ENCODE results near the gene SPATA2L. TPM values are rescaled to one million over a fixed set of nuclear protein-coding genes. Genes with fewer than 3 reads are reported as not detected.

Gene SPATA2L
- total RNA-seq, 1 donor from 2014 or later = 7.6 TPM

DNA sequence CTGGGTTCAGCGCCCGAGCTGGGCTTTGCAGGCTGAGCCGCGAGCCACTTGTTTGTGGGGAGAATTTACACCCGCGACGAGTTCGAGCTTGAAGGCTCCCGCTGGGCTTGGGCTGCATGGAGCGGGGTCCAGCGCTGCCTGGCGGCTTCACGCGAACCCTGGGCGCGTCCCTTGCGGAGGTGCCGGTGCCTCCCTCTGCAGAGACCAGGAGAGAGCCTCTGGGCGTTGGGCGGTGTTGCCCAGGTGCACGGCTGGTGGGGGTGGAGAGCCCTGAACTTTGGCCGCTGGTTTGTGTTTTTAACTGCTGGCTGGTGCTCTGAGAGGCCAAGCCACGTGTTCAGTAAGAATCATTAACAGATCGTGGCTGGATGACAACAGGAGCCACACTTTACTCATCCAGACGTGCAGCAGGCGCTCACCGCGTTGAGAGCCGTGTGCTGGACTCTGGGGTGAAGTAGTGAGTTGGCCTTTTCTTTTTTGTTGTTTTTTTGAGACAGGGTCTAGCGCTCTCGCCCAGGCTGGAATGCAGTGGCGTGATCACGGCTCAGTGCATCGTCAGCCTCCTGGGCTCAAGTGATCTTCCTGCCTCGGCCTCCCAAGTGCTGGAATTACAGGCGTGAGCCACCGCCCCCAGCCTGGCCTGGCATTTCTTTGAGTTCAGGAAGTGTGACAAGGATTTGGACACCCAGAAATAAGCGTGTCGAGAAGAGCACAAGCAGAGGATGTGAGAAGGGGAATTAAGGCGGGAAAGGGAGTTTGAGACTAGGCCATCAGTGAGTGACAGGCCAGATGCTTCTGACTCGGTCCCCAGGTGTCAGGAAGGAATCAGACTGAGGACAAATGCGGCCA lies 14.2 kb downstream of the SPATA2L start:
- Histone ChIP-seq H3K36me3 (peaks cover 1% of the 10 kb centered on the region), H3K9me3 (ENCODE audit: low read depth) (no peaks in the 10 kb centered on the region), H3K9ac (peak overlapping the region; percentile 33), H3K27me3 (no peaks in the 10 kb centered on the region), H4K20me1 (ENCODE audit: low read depth) (no peaks in the 10 kb centered on the region), H3K4me3 (peak overlapping the region; percentile 65), H2AFZ (replicated peaks) (peak overlapping the region; percentile 94), H3K27ac (no peak overlapping the region), H3K4me2 (peak overlapping the region; percentile 77), H3F3A (ENCODE audit: low read depth) (peaks cover 7% of the 10 kb centered on the region), H3K79me2 (ENCODE audit: low read depth) (peaks cover 31% of the 10 kb centered on the region), H3K4me1 (peaks cover 5% of the 10 kb centered on the region)
- H3K4me1 Mint-ChIP-seq = peaks cover 14% of the 10 kb centered on the region
- TF ChIP-seq EZH2 (IDR thresholded peaks at IDR 0.05) (no peak), EZH2phosphoT487 (IDR thresholded peaks at IDR 0.05) (no peak)
- TF ChIP-seq, protein P1, sequence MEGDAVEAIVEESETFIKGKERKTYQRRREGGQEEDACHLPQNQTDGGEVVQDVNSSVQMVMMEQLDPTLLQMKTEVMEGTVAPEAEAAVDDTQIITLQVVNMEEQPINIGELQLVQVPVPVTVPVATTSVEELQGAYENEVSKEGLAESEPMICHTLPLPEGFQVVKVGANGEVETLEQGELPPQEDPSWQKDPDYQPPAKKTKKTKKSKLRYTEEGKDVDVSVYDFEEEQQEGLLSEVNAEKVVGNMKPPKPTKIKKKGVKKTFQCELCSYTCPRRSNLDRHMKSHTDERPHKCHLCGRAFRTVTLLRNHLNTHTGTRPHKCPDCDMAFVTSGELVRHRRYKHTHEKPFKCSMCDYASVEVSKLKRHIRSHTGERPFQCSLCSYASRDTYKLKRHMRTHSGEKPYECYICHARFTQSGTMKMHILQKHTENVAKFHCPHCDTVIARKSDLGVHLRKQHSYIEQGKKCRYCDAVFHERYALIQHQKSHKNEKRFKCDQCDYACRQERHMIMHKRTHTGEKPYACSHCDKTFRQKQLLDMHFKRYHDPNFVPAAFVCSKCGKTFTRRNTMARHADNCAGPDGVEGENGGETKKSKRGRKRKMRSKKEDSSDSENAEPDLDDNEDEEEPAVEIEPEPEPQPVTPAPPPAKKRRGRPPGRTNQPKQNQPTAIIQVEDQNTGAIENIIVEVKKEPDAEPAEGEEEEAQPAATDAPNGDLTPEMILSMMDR (IDR thresholded peaks at IDR 0.05) = no peak
- peak overlapping the region; percentile 92 for H3K4me3 Mint-ChIP-seq
- peaks cover 14% of the 10 kb centered on the region for H3K9me3 Mint-ChIP-seq
- H3K27me3 Mint-ChIP-seq (ENCODE audit: insufficient read depth, low read depth) = peaks cover 16% of the 10 kb centered on the region
- DNase-seq (ENCODE audit: low spot score) = peak; percentile 48
- peak overlapping the region; percentile 88 for H3K27ac Mint-ChIP-seq
- H3K36me3 Mint-ChIP-seq = peaks cover 39% of the 10 kb centered on the region

DNA sequence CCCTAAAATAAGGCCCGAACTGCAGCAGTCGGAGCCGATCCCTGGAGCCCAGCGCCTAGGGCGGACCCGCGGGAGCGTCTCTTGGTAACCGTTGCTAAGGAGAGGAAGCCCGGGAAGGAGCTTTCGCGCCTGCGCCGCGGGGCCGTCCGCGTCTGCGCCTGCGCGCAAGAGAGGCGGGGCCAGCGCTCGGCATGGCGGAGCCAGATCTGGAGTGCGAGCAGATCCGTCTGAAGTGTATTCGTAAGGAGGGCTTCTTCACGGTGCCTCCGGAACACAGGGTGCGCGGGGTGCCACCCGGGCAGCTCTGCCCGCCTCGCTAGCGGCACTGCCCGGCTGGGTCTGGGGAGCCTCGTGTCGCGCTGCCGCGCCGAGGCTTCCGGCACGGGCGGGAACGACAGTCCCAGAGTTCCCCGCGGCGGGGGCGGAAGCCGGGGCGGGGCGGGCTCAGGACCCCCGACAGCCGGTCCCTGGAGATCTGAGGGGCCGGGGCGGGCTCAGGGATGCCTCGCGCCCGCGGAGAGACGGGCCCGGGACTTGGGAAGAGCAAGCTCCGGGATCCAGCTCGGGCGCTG lies 14.9 kb downstream of the SPATA2L start, which contains the start of gene CDK10:
TSS of gene CDK10 (plus strand) at position 170 of the 572 bp plus-strand sequence. CDS start at position 192, 22 bp downstream.
- no peak within 1 kb of the TSS for H3K27ac ChIP-seq
- no peaks in the 10 kb centered on the region for H3K27me3 ChIP-seq
- no peaks in the 10 kb centered on the region for H3K9me3 ChIP-seq (ENCODE audit: low read depth)
- peaks cover 31% of the 10 kb centered on the region for H3K79me2 ChIP-seq (ENCODE audit: low read depth)
- Mint-ChIP-seq H3K4me1 (peaks cover 14% of the 10 kb centered on the region), H3K36me3 (peaks cover 45% of the 10 kb centered on the region), H3K27ac (peak within 1 kb of the TSS; percentile 88), H3K4me3 (peak within 1 kb of the TSS; percentile 92), H3K9me3 (peaks cover 20% of the 10 kb centered on the region), H3K27me3 (ENCODE audit: insufficient read depth, low read depth) (peaks cover 14% of the 10 kb centered on the region)
- peaks cover 7% of the 10 kb centered on the region for H3F3A ChIP-seq (ENCODE audit: low read depth)
- no peaks in the 10 kb centered on the region for H4K20me1 ChIP-seq (ENCODE audit: low read depth)
- peak within 1 kb of the TSS; percentile 94 for H2AFZ ChIP-seq (replicated peaks)
- H3K9ac ChIP-seq = peak within 1 kb of the TSS; percentile 33
- peaks cover 7% of the 10 kb centered on the region for H3K36me3 ChIP-seq
- peaks cover 5% of the 10 kb centered on the region for H3K4me1 ChIP-seq
- peak within 1 kb of the TSS; percentile 65 for H3K4me3 ChIP-seq
- peak within 1 kb of the TSS; percentile 77 for H3K4me2 ChIP-seq
- DNase-seq (ENCODE audit: low spot score) = peak; percentile 96
- no peak for TF ChIP-seq EZH2phosphoT487 (IDR thresholded peaks at IDR 0.05)
- TF ChIP-seq EZH2 (IDR thresholded peaks at IDR 0.05) = no peak
- TF ChIP-seq, protein P1 (IDR thresholded peaks at IDR 0.05) = no peak

DNA sequence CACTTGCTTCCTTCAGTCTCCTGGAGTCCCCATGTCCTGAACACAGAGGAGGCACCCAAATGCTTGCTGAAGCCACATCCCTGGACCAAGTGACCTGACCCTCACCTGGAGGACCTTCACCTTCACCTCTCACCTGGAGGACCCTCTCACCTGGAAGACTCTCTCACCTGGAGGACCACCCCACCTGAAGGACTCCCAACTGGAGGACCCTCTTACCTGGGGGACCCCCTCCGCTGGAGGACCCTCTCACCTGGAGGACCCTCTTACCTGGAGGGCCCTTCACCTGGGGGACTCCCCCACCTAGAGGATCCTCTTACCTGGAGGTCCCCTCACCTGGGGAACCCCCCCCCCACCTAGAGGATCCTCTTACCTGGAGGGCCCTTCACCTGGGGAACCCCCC lies 15.6 kb downstream of the SPATA2L start:
- H3K4me3 Mint-ChIP-seq = peak overlapping the region; percentile 77
- H3K27ac ChIP-seq = no peak overlapping the region
- peaks cover 49% of the 10 kb centered on the region for H3K36me3 Mint-ChIP-seq
- H3K4me2 ChIP-seq = no peak overlapping the region
- peaks cover 7% of the 10 kb centered on the region for H3K36me3 ChIP-seq
- peaks cover 5% of the 10 kb centered on the region for H3K4me1 ChIP-seq
- peaks cover 13% of the 10 kb centered on the region for H3K27me3 Mint-ChIP-seq (ENCODE audit: insufficient read depth, low read depth)
- TF ChIP-seq, protein P1 (IDR thresholded peaks at IDR 0.05) = no peak
- TF ChIP-seq EZH2 (IDR thresholded peaks at IDR 0.05) = no peak
- no peak for TF ChIP-seq EZH2phosphoT487 (IDR thresholded peaks at IDR 0.05)
- no peaks in the 10 kb centered on the region for H3K9me3 ChIP-seq (ENCODE audit: low read depth)
- peaks cover 14% of the 10 kb centered on the region for H3K4me1 Mint-ChIP-seq
- H4K20me1 ChIP-seq (ENCODE audit: low read depth) = no peaks in the 10 kb centered on the region
- no peak overlapping the region for H3K9ac ChIP-seq
- peaks cover 24% of the 10 kb centered on the region for H3K9me3 Mint-ChIP-seq
- no peak overlapping the region for H3K27ac Mint-ChIP-seq
- no peak overlapping the region for H2AFZ ChIP-seq (replicated peaks)
- no peak for DNase-seq (ENCODE audit: low spot score)
- no peak overlapping the region for H3K4me3 ChIP-seq
- no peaks in the 10 kb centered on the region for H3K27me3 ChIP-seq
- peaks cover 31% of the 10 kb centered on the region for H3K79me2 ChIP-seq (ENCODE audit: low read depth)
- H3F3A ChIP-seq (ENCODE audit: low read depth) = peaks cover 7% of the 10 kb centered on the region
